BLaER1 treated with 17β-estradiol and CSF1 and Interleukin-3, amounts not matched to agents 10 nM and 100 nM (cell line): ENCODE measurements around the gene BDP1.
"Not testable (repeated sequence)": the region's sequence is repeated elsewhere in the genome, so short reads cannot be mapped to it uniquely, and the experiment has no call there.

Source experiments
- H3K27ac ChIP-seq, 11 experiments: shearing (Covaris generic); formaldehyde crosslinking; 2 replicates each; pipeline ENCODE4 v1.8.1; 2022
- H3K27me3 ChIP-seq, 11 experiments: shearing (Covaris generic); formaldehyde crosslinking; 2 replicates each; pipeline ENCODE4 v1.8.1; 2022
- H3K36me3 ChIP-seq, 11 experiments: shearing (Covaris generic); formaldehyde crosslinking; 2 replicates each; pipeline ENCODE4 v1.8.1; 2022
- H3K4me1 ChIP-seq, 10 experiments: shearing (Covaris generic); formaldehyde crosslinking; 2 replicates each; pipeline ENCODE4 v1.8.1; 2022
- H3K4me2 ChIP-seq, 11 experiments: shearing (Covaris generic); formaldehyde crosslinking; 2 replicates each; pipeline ENCODE4 v1.8.1; 2022
- H3K4me3 ChIP-seq, 10 experiments: shearing (Covaris generic); formaldehyde crosslinking; 2 replicates each; pipeline ENCODE4 v1.8.1; 2022
- H3K9ac ChIP-seq, 11 experiments: shearing (Covaris generic); formaldehyde crosslinking; 2 replicates each; pipeline ENCODE4 v1.8.1; 2022
- H3K9me3 ChIP-seq, 11 experiments: shearing (Covaris generic); formaldehyde crosslinking; replicated peaks in 1 of 11; 2 replicates each; pipeline ENCODE4 v1.8.1; 2022
- H4K20me1 ChIP-seq, 11 experiments: shearing (Covaris generic); formaldehyde crosslinking; 2 replicates each; pipeline ENCODE4 v1.8.1; 2022
- Cebpa-rat ChIP-seq, 11 experiments: shearing (Covaris generic); IDR thresholded peaks; 2 replicates each; pipeline ENCODE4 v1.8.1; 2022

The BDP1 gene

GRCh38 chr5:71455427-71456361, at the start of gene BDP1:
Gene BDP1, plus strand, starts transcription at chr5:71455651. Its CDS starts 227 bp downstream, at chr5:71455878.
- Histone ChIP-seq H3K9ac (peak within 1 kb of the TSS; percentile 87 to 96 (median 92)), H3K4me1 (peaks cover 13 to 23% (median 20%) of the 10 kb centered on the region in 10 experiments), H3K27ac (peak within 1 kb of the TSS; percentile 75 to 95 (median 92)), H3K36me3 (peaks cover 23 to 27% (median 24%) of the 10 kb centered on the region in 11 experiments), H4K20me1 (peaks cover 17 to 45% (median 26%) of the 10 kb centered on the region in 11 experiments; a peak in 19 of 22 replicates), H3K4me3 (peak within 1 kb of the TSS; percentile 77 to 98 (median 88)), H3K4me2 (peak within 1 kb of the TSS; percentile 77 to 92 (median 82)), H3K9me3 (no peaks in the 10 kb centered on the region), H3K27me3 (no peaks in the 10 kb centered on the region)
- TF ChIP-seq Cebpa-rat (IDR thresholded peaks at IDR 0.05), result peak; percentile 45 to 94 (median 81); a peak in 20 of 22 replicates

GRCh38 chr5:71410088-71410487, 45.4 kb upstream of the BDP1 start:
- H3K9me3 ChIP-seq, H3K9ac ChIP-seq, H3K4me2 ChIP-seq, H3K27ac ChIP-seq, H3K27me3 ChIP-seq, H3K36me3 ChIP-seq, H3K4me1 ChIP-seq, H3K4me3 ChIP-seq, H4K20me1 ChIP-seq: not testable (repeated sequence)

GRCh38 chr5:71415626-71416025, 39.8 kb upstream of the BDP1 start:
- not testable (repeated sequence) for H3K9ac ChIP-seq, H3K27me3 ChIP-seq, H3K4me3 ChIP-seq, H4K20me1 ChIP-seq, H3K9me3 ChIP-seq, H3K4me1 ChIP-seq, H3K4me2 ChIP-seq, H3K27ac ChIP-seq, H3K36me3 ChIP-seq

GRCh38 chr5:71418026-71418425, 37.4 kb upstream of the BDP1 start:
- H3K36me3 ChIP-seq, H3K27me3 ChIP-seq, H3K4me3 ChIP-seq, H3K4me2 ChIP-seq, H3K27ac ChIP-seq, H4K20me1 ChIP-seq, H3K9ac ChIP-seq, H3K9me3 ChIP-seq, H3K4me1 ChIP-seq: not testable (repeated sequence)

GRCh38 chr5:71421278-71421677, 34.2 kb upstream of the BDP1 start:
- not testable (repeated sequence) for H3K9ac ChIP-seq, H3K27me3 ChIP-seq, H3K4me2 ChIP-seq

GRCh38 chr5:71423896-71424295, 31.6 kb upstream of the BDP1 start:
- H4K20me1 ChIP-seq, H3K9me3 ChIP-seq, H3K27me3 ChIP-seq, H3K9ac ChIP-seq, H3K4me1 ChIP-seq, H3K4me2 ChIP-seq, H3K4me3 ChIP-seq, H3K36me3 ChIP-seq, H3K27ac ChIP-seq: not testable (repeated sequence)

More at GRCh38 chr5:71421278-71421677, 34.2 kb upstream of the BDP1 start:
- H3K36me3 ChIP-seq, H3K4me1 ChIP-seq, H4K20me1 ChIP-seq, H3K4me3 ChIP-seq, H3K27ac ChIP-seq, H3K9me3 ChIP-seq: not testable (repeated sequence)

- H3K27me3 ChIP-seq, H3K4me3 ChIP-seq, H3K27ac ChIP-seq, H3K9ac ChIP-seq, H3K36me3 ChIP-seq, H3K9me3 ChIP-seq, H3K4me1 ChIP-seq, H4K20me1 ChIP-seq, H3K4me2 ChIP-seq: not testable (repeated sequence)
Measured at GRCh38 chr5:71426686-71427474, 28.6 kb upstream of the BDP1 start.

GRCh38 chr5:71432410-71432809, 23.0 kb upstream of the BDP1 start:
- H3K4me1 ChIP-seq, H3K4me2 ChIP-seq: not testable (repeated sequence)

GRCh38 chr5:71434825-71435224, 20.6 kb upstream of the BDP1 start:
- H3K27me3 ChIP-seq, H3K9me3 ChIP-seq, H3K36me3 ChIP-seq, H3K4me2 ChIP-seq, H3K27ac ChIP-seq, H4K20me1 ChIP-seq, H3K9ac ChIP-seq, H3K4me3 ChIP-seq, H3K4me1 ChIP-seq: not testable (repeated sequence)

More at GRCh38 chr5:71432410-71432809, 23.0 kb upstream of the BDP1 start:
- H3K27me3 ChIP-seq, H3K4me3 ChIP-seq, H3K36me3 ChIP-seq, H3K9ac ChIP-seq, H4K20me1 ChIP-seq, H3K27ac ChIP-seq, H3K9me3 ChIP-seq: not testable (repeated sequence)

- not testable (repeated sequence) for H3K4me2 ChIP-seq, H3K27ac ChIP-seq, H3K4me1 ChIP-seq, H3K9ac ChIP-seq, H3K36me3 ChIP-seq, H3K4me3 ChIP-seq, H3K9me3 ChIP-seq, H4K20me1 ChIP-seq
- peaks cover 5 to 18% (median 17%) of the 10 kb centered on the region in 11 experiments; a peak in 21 of 22 replicates for H3K27me3 ChIP-seq
Measured at GRCh38 chr5:71441564-71441963, 13.9 kb upstream of the BDP1 start.

GRCh38 chr5:71443891-71444290, 11.6 kb upstream of the BDP1 start:
- H3K9me3 ChIP-seq, H3K4me2 ChIP-seq, H3K36me3 ChIP-seq, H3K27ac ChIP-seq, H4K20me1 ChIP-seq, H3K9ac ChIP-seq, H3K4me3 ChIP-seq, H3K4me1 ChIP-seq: not testable (repeated sequence)
- peaks cover 5 to 19% (median 18%) of the 10 kb centered on the region in 11 experiments; a peak in 21 of 22 replicates for H3K27me3 ChIP-seq

GRCh38 chr5:71445015-71445414, 10.4 kb upstream of the BDP1 start:
- not testable (repeated sequence) for H3K27ac ChIP-seq, H3K36me3 ChIP-seq, H3K9ac ChIP-seq, H3K9me3 ChIP-seq, H3K4me2 ChIP-seq, H4K20me1 ChIP-seq, H3K4me1 ChIP-seq, H3K4me3 ChIP-seq
- peaks cover 5 to 19% (median 18%) of the 10 kb centered on the region in 11 experiments; a peak in 21 of 22 replicates for H3K27me3 ChIP-seq

GRCh38 chr5:71445523-71446152, 9.8 kb upstream of the BDP1 start:
- not testable (repeated sequence) for H3K9ac ChIP-seq, H3K27ac ChIP-seq, H3K9me3 ChIP-seq, H3K4me2 ChIP-seq, H3K4me3 ChIP-seq, H4K20me1 ChIP-seq, H3K36me3 ChIP-seq, H3K4me1 ChIP-seq
- peaks cover 5 to 19% (median 18%) of the 10 kb centered on the region in 11 experiments; a peak in 21 of 22 replicates for H3K27me3 ChIP-seq
